K562 (cell line): ENCODE measurements around the gene PLOD1.

Source experiments
- CBFA2T3 ChIP-seq: fragments of 450-650 bp; IDR thresholded peaks from 2 replicates; pipeline ENCODE4 v1.6.1; 2017
- CBX5 ChIP-seq: IDR thresholded peaks from 2 replicates; pipeline ENCODE4 v1.6.1; 2014; ENCODE audit warnings: low read depth, borderline replicate concordance
- CTBP1 ChIP-seq: fragments of 450-650 bp; IDR thresholded peaks from 2 replicates; pipeline ENCODE4 v1.6.1; 2016; ENCODE audit warnings: borderline replicate concordance
- CTCF ChIP-seq, 3 experiments: IDR thresholded peaks in 2 of 3; conservative IDR thresholded peaks in 1 of 3; 2 replicates each; pipeline ENCODE4 v1.5.1; 2011 to 2012; ENCODE audit warnings: low read length in 3 of 3, mild to moderate bottlenecking in 3 of 3, control low read depth in 2 of 3, improper control_type of control experiment in 1 of 3, inconsistent platforms in 1 of 3, low read depth in 1 of 3, mixed read lengths in 1 of 3, moderate library complexity in 1 of 3; ENCODE audit not compliant: insufficient read depth in 2 of 3
- DMBX1 ChIP-seq: fragments of 250-450 bp; sonication (Bioruptor Pico); IDR thresholded peaks from 2 replicates; pipeline ENCODE4 v1.8.0; 2022; ENCODE audit warnings: inconsistent platforms, mild to moderate bottlenecking, moderate library complexity, borderline replicate concordance
- EZH2 ChIP-seq: IDR thresholded peaks from 2 replicates; pipeline ENCODE4 v1.6.1; 2012; ENCODE audit warnings: low read depth, mild to moderate bottlenecking, inconsistent platforms, low read length, borderline replicate concordance
- FOSL1 ChIP-seq: fragments of 200-800 bp; sonication (Bioruptor generic); conservative IDR thresholded peaks from 2 replicates; pipeline ENCODE4 v1.6.1; 2016; ENCODE audit warnings: missing genetic modification characterization, missing compliant biosample characterization
- HDAC6 ChIP-seq: IDR thresholded peaks from 2 replicates; pipeline ENCODE4 v1.6.1; 2012; ENCODE audit warnings: low read depth, mild to moderate bottlenecking, control low read depth, inconsistent platforms, low read length, moderate library complexity
- POLR2A ChIP-seq: fragments of 450-650 bp; conservative IDR thresholded peaks from 2 replicates; pipeline ENCODE4 v1.6.1; 2016
- POLR2AphosphoS5 ChIP-seq: IDR thresholded peaks from 2 replicates; pipeline ENCODE4 v1.6.1; 2011; ENCODE audit warnings: mild to moderate bottlenecking, low read depth, low read length, moderate library complexity; ENCODE audit not compliant: control insufficient read depth, insufficient read depth
- SIN3A ChIP-seq, 2 experiments: fragments of 150-350 bp in 1 of 2; IDR thresholded peaks; 2 replicates each; pipeline ENCODE4 v1.6.1; 2011 to 2016; ENCODE audit warnings: borderline replicate concordance in 2 of 2, low read depth in 2 of 2, low read length in 2 of 2, mild to moderate bottlenecking in 2 of 2, moderate library complexity in 2 of 2; ENCODE audit not compliant: control insufficient read depth in 1 of 2
- SIRT6 ChIP-seq: IDR thresholded peaks from one replicate; pipeline ENCODE4 v1.6.1; 2012; ENCODE audit warnings: low read depth, mild to moderate bottlenecking, control low read depth, inconsistent platforms, low read length, moderate library complexity

DNA sequence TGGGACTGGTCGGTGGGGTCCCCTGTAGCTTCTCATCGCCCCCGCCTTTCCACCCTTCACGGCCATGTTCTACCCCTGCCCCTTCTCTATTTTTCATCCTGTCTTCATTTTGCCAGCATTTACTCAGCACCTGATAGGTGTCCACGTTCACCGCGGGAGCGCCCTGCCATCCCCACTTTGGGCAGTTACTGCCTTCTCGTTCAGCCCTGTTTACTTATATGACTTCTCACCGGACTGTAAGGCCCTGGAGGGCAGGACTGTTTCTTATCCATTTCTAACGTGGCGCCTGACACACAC, 46.1 kb downstream of the PLOD1 start:
- no peak for TF ChIP-seq CBFA2T3
- TF ChIP-seq HDAC6, result no peak
- no peak for TF ChIP-seq CTCF (IDR thresholded peaks at IDR 0.05 in 2 of 3, conservative IDR thresholded peaks at IDR 0.05 in 1 of 3; ENCODE audit: insufficient read depth in 2 of 3, low read depth in 1 of 3, low read length in 3 of 3)
- 0 out of 4 replicates have a peak, but pooled peaks of 1 of the 2 experiments have one; percentile 19 for TF ChIP-seq SIN3A (IDR thresholded peaks at IDR 0.05; ENCODE audit: borderline replicate concordance in 2 of 2, control insufficient read depth in 1 of 2, low read depth in 2 of 2, low read length in 2 of 2)
- no peak for TF ChIP-seq CBX5
- TF ChIP-seq CTBP1, result no peak
- TF ChIP-seq SIRT6, result no peak
- no peak for TF ChIP-seq FOSL1 (tag)
- TF ChIP-seq POLR2A, result 0 out of 2 replicates have a peak, but pooled peaks have one; percentile 5
- TF ChIP-seq EZH2, result no peak
- TF ChIP-seq POLR2AphosphoS5, result no peak; the same call in 1 of the 2 replicates
- no peak for TF ChIP-seq DMBX1 (CRISPR knock-in tag)
